A673 (cell line): ENCODE results near the gene CXCL12.

ENCODE experiments used
- EZH2 ChIP-seq: fragments of 200-600 bp; sonication (generic); IDR thresholded peaks from 2 replicates; pipeline ENCODE4 v1.6.1; 2017; ENCODE audit warnings: borderline replicate concordance, low read depth, mild to moderate bottlenecking, mixed read lengths, antibody characterized with exemption, low read length; ENCODE audit not compliant: poor library complexity, severe bottlenecking
- TF ChIP-seq, protein P1 (sequence below): fragments of 300-800, 200-600 bp; sonication (generic); conservative IDR thresholded peaks from 2 replicates; pipeline ENCODE4 v1.5.1; 2017; ENCODE audit warnings: low read depth, mild to moderate bottlenecking, antibody characterized with exemption, low read length, moderate library complexity, mixed read lengths

DNA sequence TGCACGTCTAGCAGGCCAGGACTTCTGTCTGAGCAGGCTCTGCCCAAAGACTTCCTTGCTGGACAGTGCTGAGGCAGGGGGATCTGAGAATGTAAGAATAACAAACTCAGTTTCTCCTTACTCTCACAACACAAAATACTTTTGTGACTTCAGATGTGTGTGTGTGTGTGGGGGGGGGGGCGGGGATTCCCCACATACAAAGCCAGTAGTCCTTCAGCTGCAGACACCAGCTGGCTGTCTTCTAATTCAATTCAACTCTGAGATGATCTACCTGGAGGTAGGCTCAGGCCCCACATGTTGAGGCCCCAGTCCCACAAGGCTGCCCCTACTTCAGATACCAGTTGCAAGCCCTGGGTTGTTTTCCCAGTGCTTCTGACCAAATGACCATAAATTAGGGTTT lies 4.7 kb upstream of the CXCL12 start:
- TF ChIP-seq, protein P1, sequence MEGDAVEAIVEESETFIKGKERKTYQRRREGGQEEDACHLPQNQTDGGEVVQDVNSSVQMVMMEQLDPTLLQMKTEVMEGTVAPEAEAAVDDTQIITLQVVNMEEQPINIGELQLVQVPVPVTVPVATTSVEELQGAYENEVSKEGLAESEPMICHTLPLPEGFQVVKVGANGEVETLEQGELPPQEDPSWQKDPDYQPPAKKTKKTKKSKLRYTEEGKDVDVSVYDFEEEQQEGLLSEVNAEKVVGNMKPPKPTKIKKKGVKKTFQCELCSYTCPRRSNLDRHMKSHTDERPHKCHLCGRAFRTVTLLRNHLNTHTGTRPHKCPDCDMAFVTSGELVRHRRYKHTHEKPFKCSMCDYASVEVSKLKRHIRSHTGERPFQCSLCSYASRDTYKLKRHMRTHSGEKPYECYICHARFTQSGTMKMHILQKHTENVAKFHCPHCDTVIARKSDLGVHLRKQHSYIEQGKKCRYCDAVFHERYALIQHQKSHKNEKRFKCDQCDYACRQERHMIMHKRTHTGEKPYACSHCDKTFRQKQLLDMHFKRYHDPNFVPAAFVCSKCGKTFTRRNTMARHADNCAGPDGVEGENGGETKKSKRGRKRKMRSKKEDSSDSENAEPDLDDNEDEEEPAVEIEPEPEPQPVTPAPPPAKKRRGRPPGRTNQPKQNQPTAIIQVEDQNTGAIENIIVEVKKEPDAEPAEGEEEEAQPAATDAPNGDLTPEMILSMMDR, result no peak
- TF ChIP-seq EZH2, result no peak
